SKM-1 treated with dmso at 0.1 percent for 144 hours (cell line): ENCODE data around the gene SSRP1.
"Not testable (repeated sequence)": the region's sequence is repeated elsewhere in the genome, so short reads cannot be mapped to it uniquely, and the experiment has no call there.

Experiments used
- DNase-seq: peaks from one replicate; lab custom pipeline; 2025; ENCODE audit not compliant: unreplicated experiment; lab: John Stamatoyannopoulos, UW

The SSRP1 gene

DNA sequence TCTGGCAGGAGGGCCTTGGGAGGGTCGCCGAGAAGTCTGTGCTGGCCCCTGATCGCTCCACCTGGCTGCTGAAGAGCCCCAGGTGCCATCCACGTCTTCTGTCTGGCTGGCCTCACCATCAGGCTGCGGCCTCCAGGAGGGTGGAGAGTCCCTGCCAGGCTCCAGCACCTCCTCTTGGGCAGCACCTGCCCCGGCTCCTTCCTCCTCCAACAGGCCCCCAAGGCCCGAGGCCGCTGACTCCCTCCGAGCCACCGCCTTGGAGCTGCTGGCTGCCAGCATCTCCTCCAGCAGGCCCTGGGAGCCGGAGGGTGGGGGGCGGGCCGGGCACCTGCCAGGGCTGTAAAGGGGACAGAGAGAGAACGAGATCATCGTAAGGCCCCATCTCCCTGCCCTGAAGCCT lies 33.2 kb downstream of the SSRP1 start:
- DNase-seq, result no peak

DNA sequence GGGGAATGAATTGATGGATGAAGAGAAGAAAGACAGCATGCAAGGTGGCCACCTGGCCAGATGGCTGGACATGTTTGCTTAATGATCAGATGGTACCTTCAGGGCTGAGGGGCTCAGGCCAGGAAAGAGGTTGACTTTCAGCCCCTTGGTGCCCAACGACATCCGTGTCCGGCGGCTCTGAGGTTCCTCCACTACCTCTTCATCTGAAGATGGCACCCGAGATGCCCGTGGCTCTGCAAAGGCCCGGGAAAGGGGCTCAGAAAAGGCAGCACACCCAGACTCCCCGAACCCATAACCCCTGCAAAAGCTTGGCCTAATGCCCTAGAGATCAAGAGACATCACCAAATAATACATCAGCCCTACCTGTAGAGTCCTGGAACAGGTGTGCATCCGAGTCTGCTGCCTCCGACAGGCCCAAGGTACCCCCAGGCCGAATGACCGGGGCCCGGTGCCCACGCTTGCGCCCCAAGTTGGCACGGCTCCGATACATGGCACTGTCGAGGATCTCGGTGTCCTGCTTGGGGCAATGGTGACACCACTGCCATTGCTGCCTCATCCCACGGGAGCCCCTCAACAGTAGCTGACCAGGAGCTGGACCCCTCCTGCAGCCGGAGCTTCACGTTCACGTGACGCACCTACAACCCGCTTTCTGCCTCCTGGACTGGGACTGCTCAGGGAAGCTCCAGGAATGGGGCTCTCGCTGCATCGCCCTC lies 33.8 kb downstream of the SSRP1 start:
- DNase-seq, result no peak

DNA sequence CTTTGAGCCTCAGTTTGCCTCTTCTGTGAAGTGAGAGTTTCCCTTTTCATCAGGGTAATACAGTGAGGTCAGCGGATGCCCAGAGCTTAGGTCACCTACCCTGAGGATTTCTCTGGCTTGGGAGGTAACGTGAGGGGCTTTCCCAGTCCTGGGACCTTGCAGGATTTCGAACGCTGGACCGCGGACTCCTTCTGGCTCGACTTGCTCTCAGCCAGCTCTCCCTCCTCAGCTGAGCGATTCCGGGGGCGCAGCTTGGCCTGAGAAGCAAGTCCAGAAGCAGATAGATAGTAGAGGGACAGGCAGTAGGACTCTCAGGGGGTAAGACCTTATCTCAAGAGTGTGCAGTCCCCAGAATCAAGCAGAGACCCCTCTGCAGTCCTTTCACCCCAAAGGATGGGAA lies 34.9 kb downstream of the SSRP1 start:
- DNase-seq, result no peak

- DNase-seq, result no peak
Observed at GRCh38 chr11:57299150-57299737, 36.4 kb downstream of the SSRP1 start.

DNA sequence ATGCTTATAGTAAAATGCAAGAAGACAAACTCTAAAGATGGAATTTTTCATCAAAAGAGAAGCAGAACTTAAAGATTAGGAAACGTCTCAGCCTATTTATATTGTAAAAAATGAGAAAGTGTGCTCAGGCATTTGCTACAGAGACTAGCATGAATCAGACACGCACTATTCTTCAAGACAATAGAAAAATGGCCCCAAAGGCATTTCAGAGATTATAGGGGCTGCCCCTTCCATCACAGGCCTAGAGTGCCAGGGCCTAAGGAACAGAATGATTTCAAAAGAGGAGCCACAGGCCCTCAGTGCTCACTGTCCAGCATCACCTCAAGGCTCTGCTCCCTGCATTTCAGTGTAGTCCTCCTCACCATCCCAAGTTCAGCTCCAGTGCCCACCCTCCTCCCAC lies 38.5 kb downstream of the SSRP1 start:
- DNase-seq, result no peak

DNA sequence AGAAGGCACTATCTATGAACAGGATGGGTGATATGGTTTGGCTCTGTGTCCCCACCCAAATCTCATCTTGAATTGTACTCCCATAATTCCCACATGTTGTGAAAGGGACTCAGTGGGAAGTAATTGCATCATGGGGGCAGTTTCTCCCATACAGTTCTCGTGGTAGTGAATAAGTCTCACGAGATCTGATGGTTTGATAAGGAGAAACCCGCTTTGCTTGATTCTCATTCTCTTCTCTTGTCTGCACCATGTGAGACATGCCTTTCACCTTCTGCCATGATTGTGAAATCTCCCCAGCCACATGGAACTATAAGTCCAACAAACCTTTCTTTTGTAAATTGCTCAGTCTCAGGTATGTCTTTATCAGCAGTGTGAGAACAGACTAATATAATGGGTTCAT lies 39.5 kb downstream of the SSRP1 start:
- DNase-seq, result not testable (repeated sequence)

GRCh38 chr11:57294225-57295131 lies 41.2 kb downstream of the SSRP1 start:
- no peak for DNase-seq

DNA sequence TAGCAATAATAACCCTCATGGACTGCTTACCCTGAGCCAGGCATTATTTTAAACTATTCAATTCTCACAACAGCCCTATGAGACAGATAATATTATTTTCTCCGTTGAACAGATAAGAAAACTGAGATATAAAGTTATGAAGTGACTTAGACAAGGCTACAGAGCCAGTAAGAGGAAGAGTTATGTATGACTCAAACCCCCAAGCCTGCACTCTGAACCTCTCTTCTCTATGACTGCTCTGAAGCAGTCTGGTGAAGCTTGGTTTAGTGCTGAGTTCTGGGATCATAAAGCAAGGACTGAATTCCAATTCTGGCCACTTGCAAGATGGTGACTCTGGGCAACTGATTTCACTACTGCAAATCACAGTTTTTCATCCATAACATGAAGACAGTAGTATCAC lies 45.4 kb downstream of the SSRP1 start:
- DNase-seq, result no peak

DNA sequence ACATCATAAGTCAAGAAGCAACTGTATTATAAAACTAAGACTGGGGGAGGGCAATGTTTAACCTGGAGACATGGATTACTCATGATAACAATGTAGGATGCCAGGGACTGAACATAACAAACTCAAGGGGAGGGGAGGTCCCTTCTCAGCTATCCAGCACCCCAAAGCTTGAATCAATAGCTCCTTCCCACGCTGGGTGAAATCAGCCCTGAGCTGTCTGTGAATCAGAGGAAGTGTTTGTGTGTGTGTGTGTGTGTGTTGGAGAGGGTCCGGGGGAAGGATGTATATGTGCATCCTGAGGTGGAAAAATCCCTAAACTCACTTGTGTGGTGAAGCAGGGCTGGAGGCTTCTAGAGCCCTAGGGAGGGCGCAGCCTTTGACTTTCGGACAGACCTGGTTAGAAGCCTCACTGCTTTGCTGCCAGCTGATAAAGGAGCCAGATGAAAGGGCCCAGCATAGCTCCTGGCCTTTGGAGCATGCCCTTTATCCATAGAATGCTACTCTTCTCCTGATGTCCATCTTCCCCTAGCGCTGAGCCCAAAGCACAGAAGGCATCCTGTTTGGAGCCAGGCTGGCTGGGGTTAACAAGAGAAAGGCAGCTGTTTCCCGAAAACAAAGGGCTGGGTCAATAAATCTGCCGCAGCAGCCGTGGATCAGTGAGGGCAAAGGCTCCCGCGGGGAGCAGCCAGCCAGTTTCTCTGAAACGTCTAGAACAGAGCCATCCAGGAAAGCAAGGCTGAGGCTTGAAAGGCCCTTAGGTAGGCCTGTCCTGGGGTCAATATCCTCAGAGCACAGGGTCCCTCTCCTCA lies 46.7 kb downstream of the SSRP1 start:
- DNase-seq, result no peak

DNA sequence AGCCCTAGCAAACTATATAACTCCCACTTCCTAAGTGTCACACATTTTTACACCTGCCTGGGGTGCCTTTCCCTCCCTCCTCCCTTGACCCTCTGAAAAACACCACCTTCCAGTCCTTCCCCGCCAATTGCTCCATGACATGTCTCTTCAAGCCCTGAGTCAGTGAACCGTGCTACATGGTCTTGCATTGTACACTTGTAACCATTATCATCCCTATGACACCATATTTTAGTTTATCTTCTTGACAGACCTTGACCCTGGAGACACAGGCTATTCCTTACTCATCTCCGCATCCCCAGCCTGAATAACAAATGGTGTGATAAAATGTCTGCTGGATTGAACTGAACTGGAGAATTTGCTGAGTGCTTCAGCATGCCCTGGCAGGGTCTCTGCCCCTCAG lies 47.8 kb downstream of the SSRP1 start:
- no peak for DNase-seq

GRCh38 chr11:57283231-57283990 lies 52.3 kb downstream of the SSRP1 start:
- no peak for DNase-seq

DNA sequence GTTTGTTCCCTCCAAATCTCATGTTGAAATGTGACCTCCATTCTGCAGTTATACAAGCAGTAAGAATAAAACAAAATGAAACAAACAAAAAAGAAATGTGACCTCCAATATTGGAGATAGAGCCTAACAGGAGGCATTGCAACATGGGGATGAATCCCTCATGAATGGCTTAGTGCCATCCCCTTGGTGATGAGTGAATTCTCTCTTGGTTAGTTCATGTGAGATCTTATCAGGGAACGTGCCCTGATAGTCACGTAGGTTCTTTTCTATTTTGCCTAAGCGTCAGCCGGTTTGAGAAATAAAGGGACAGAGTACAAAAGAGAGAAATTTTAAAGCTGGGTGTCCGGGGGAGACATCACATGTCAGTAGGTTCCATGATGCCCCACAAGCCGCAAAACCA lies 54.1 kb downstream of the SSRP1 start:
- not testable (repeated sequence) for DNase-seq

DNA sequence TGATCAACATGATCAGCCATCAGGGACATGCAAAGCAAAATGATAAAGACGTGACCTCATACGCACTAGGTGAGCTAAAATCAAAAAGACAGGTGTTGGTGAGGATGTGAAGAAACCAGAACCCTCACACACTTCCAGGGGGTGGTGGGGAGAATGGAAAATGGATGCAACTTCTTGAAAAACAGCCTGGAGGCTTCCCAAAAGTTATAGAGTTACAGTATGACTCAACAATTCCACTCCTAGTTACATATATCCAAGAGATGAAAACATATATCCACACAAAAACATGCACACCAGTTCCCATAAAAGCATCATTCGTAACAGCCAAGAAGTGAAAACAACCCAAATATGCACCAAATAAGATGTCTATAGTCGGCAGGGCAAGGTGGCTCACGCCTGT lies 56.6 kb downstream of the SSRP1 start:
- no peak for DNase-seq

DNA sequence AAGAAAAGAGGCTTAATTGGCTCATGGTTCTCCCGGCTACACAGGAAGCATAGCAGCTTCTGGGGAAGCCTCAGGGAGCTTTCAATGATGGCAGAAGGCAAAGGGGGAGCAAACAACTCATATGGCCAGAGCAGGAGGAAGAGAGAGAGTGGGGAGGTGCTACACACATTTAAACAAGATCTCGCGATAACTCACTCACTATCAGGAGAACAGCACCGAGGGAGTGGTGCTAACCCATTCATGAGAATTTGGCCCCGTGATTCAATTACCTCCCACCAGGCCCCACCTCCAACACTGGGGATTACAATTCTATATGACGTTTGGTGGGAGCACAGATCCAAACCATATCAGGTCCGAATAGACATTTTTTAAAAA lies 57.0 kb downstream of the SSRP1 start:
- DNase-seq, result no peak

GRCh38 chr11:57277845-57278720 lies 57.6 kb downstream of the SSRP1 start:
- peak; percentile 44 for DNase-seq

- DNase-seq, result peak; percentile 69
Observed at GRCh38 chr11:57276971-57277675, 58.6 kb downstream of the SSRP1 start.

GRCh38 chr11:57276169-57276970 lies 59.3 kb downstream of the SSRP1 start:
- no peak for DNase-seq
